ENCODE data around the gene CYP1A2. TPM values are rescaled to one million over a fixed set of nuclear protein-coding genes. Genes with fewer than 3 reads are reported as not detected.
"Not testable (repeated sequence)": the region's sequence is repeated elsewhere in the genome, so short reads cannot be mapped to it uniquely, and the experiment has no call there.

CYP1A2 gene
- total RNA-seq, 3 donors from 2014 or later: 0.08 TPM; not detected in 2

DNA sequence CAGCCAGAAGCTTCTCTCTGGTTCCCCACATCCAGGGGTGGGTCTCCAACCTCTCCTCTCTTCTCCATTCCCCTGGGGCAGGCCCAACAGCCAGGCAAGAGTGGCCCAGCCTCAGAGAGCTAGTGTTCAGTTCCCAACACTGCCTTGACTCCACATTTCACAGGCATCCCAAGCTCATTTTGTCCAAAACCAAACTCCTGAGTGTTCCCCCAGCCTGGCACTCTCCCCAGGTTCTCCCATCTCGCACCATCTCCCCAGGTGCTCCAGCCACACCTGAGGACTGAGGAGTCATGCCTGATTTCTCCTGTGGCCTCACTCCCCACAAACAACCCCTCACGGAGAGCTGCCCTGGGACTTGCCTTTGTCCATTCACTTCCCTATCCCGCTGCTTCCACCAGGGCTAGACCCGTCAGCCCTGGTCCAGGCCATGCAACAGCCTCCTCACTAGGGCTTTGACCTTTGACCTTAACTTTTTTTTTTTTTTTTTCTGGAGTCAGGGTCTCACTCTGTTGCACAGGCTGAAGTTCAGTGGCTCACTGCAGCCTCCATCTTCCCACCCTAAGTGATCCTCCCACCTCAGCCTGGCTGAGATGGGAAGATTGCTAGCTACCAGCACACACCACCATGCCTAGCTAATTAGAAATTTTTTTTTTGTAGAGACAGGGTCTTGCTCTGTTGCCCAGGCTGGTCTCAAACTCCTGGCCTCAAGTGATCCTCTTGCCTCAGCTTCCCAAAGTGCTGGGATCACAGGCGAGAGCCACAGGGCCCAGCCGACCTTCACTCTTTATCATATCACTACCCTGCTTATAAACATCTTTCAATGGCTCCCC is 29.3 kb downstream of the CYP1A2 start:
- Mint-ChIP-seq H3K36me3 (ENCODE audit: insufficient read depth) (no peaks in the 10 kb centered on the region), H3K4me1 (ENCODE audit: low read depth) (peaks cover 77% of the 10 kb centered on the region), H3K4me3 (peak overlapping the region; percentile 37), H3K9me3 (no peaks in the 10 kb centered on the region), H3K27me3 (ENCODE audit: low read depth) (no peaks in the 10 kb centered on the region)
- no peak for ATAC-seq
- DNase-seq: no peak

DNA sequence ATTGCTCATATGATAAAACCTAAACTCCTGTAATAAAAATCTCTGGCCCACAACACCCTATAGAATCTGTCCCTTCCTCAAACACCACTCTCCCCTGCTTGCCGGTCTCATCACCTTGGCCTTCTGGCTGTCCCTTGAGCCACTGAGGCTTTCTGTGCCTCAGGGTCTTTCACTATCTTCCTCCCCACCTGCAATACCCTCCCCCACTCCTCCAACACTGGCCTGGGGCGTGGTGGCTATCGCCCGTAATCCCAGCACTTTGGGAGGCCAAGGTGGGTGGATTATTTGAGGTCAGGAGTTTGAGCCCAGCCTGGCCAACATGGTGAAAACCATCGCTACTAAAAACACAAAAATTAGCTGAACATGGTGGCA is 29.9 kb downstream of the CYP1A2 start:
- Mint-ChIP-seq H3K27me3 (ENCODE audit: low read depth) (no peaks in the 10 kb centered on the region), H3K36me3 (ENCODE audit: insufficient read depth) (no peaks in the 10 kb centered on the region), H3K9me3 (no peaks in the 10 kb centered on the region), H3K4me1 (ENCODE audit: low read depth) (peaks cover 77% of the 10 kb centered on the region), H3K4me3 (peak overlapping the region; percentile 54)
- ATAC-seq: no peak
- DNase-seq: no peak

DNA sequence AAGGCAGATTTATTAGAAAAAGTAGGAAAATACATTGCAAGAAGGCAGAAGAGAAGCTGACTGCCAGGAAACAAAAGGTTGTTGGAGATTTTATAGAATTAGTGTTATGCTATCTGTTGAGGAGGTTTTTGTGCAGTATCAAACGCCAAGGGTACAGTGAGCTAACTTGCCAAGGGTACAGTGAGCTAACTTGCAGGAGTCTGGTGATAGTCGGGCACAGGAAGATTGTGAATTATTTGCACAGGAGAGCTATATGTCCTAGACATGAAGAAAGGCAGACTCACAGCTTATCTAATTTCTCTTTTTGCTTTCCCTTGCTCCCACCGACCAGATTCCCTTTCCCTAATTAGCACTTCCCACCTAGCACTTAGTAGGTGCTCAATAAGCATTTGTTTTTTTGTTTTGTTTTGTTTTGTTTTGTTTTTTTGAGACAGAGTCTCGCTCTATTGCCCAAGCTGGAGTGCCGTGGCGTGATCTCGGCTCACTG is 30.6 kb downstream of the CYP1A2 start:
- Mint-ChIP-seq H3K4me3 (peak overlapping the region; percentile 84), H3K4me1 (ENCODE audit: low read depth) (peaks cover 73% of the 10 kb centered on the region), H3K9me3 (no peaks in the 10 kb centered on the region), H3K27me3 (ENCODE audit: low read depth) (no peaks in the 10 kb centered on the region), H3K36me3 (ENCODE audit: insufficient read depth) (no peaks in the 10 kb centered on the region)
- ATAC-seq: no peak
- no peak for DNase-seq

- Mint-ChIP-seq H3K9me3 (no peaks in the 10 kb centered on the region), H3K36me3 (ENCODE audit: insufficient read depth) (peaks cover 5% of the 10 kb centered on the region), H3K27me3 (ENCODE audit: low read depth) (no peaks in the 10 kb centered on the region), H3K4me1 (ENCODE audit: low read depth) (peaks cover 77% of the 10 kb centered on the region), H3K4me3 (peak overlapping the region; percentile 84)
- ATAC-seq (peak; percentile 11 to 19), DNase-seq (peak; percentile 40)
Observed at GRCh38 chr15:74780523-74781430, 32.1 kb downstream of the CYP1A2 start.

DNA sequence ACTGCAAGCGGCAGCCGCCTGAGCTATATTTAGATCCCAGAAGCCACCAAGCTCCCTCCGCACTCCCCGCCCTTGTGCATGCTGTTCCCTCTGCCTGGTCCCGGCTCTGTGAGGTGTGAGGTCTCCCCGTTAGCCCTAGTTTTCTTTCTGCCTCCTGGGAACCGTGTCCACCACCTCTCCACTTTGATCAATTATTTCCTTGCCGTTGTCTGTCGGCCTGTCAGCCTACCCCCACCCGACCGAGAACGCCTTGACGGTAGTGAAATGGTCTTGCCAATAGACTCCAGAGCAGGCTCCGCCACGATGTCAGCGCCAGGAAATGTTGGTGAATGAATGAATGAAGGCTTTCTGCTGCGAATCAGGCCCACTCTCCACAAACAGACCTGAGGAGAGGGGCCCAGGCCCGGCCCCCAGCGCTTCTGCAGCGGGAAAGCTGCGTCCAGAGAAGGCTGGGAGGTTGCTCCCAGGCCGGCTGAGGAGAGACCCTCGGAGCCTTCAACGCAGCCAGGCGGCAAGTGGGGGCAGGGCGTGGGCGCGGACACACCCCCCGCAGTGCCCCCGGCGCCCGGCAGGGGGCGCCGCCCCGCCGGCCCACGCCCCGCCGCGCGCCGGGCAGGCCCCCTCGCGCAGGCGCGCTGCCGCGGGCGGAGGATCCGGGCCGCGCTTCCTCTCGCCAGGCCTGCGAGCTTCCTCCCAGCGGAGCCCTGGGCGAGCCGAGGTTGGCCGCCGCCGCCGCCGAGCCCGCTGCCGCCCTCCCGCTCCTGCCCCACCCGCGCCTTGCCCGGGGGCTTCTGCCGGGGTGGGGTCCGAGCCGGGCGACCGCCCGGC is 33.0 kb downstream of the CYP1A2 start, which contains the start of gene CSK:
Gene CSK (plus strand): TSS at position 650 of the 828 bp plus-strand sequence. CDS start 16,218 bp downstream, outside the sequence.
- H3K4me1 Mint-ChIP-seq (ENCODE audit: low read depth): peaks cover 74% of the 10 kb centered on the region
- DNase-seq (peak; percentile 69), ATAC-seq (peak; percentile 61 to 62)
- H3K27me3 Mint-ChIP-seq (ENCODE audit: low read depth): no peaks in the 10 kb centered on the region
- H3K9me3 Mint-ChIP-seq: no peaks in the 10 kb centered on the region
- H3K4me3 Mint-ChIP-seq: peak within 1 kb of the TSS; percentile 91
- peaks cover 8% of the 10 kb centered on the region for H3K36me3 Mint-ChIP-seq (ENCODE audit: insufficient read depth)

DNA sequence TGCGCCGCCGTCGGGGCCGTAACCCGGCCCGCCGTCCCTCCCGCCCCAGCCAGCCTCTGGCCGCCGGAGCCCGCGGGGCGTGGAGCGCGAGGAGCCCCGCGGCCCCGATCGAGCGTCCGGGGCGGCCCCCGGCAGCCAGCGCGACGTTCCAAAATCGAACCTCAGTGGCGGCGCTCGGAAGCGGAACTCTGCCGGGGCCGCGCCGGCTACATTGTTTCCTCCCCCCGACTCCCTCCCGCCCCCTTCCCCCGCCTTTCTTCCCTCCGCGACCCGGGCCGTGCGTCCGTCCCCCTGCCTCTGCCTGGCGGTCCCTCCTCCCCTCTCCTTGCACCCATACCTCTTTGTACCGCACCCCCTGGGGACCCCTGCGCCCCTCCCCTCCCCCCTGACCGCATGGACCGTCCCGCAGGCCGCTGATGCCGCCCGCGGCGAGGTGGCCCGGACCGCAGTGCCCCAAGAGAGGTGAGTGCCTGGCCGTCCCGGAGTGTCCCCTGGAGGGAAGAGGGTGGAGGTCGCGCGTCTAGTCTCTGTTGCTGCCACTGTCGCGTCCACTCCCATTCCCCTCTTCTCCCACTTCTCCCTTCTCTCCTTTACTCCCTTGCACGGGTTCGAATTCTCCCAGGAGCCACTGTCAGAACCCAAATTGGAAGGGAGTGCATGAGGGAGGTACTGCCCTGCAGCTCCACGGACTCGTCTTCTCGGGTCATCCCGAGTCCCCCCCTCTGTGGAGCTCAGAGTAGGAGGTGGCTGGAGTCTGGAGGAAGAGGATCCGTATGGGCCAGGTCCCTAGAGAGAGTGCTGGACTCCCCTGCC is 33.8 kb downstream of the CYP1A2 start:
- Mint-ChIP-seq H3K4me1 (ENCODE audit: low read depth) (peaks cover 74% of the 10 kb centered on the region), H3K36me3 (ENCODE audit: insufficient read depth) (peaks cover 8% of the 10 kb centered on the region), H3K4me3 (peak overlapping the region; percentile 91), H3K9me3 (no peaks in the 10 kb centered on the region), H3K27me3 (ENCODE audit: low read depth) (no peaks in the 10 kb centered on the region)
- DNase-seq: peak; percentile 58
- peak; percentile 38 to 39 for ATAC-seq

DNA sequence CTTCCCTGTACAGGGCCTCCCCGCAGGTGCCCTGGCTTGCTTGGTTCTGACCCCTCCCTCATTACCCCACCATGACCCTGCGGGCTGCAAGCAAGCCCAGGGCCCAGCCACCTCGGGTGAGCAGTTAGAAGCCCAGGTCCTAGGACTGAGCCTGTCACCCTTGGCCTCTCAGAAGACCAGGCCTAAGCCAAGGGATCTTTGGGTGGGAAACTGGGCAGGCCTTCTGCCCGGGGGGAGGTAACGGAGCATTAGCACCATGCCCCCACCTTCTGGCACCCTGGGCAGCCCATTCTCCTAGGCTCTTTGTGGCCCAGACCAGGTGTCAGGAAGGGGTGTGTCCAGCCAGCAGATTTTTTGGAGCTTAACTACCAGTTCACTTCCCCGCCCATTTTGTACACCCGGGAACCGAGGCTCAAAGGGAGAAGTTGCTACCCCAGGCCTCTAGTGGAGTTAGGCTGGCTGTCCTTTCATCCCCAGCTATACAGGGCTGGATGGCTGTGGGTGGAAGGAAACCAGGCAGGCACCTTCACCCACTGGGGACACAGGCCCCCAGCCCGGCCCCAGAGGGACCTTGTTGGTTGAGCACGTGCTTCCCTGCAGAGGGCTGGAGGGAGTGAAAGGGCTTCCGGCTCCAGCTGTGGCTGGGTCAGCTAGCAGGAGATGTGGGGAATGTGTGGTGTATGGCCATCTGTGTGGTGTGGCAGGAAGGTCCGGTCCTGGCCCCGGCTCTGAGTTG is 34.6 kb downstream of the CYP1A2 start:
- no peak for DNase-seq
- Mint-ChIP-seq H3K4me1 (ENCODE audit: low read depth) (peaks cover 74% of the 10 kb centered on the region), H3K4me3 (peak overlapping the region; percentile 91), H3K36me3 (ENCODE audit: insufficient read depth) (peaks cover 8% of the 10 kb centered on the region), H3K27me3 (ENCODE audit: low read depth) (no peaks in the 10 kb centered on the region), H3K9me3 (no peaks in the 10 kb centered on the region)
- no peak for ATAC-seq

DNA sequence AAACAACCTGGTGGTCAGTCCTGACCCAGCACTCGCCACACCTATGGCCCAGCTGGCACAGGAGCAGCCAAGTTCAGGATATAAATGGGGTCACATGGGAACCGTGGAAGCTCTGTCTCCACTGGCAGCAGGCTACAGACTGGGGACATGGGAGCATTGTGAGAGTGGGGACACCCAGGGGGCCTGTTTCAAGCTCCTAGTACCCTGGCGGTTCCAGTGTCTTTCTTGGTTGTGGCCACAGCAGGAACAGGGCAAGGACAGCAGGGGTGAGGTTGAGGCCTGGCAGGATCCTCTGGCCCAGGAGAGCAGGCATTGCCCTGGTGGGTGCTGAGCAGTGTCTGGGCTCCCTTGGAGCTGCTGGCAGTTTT is 35.1 kb downstream of the CYP1A2 start:
- Mint-ChIP-seq H3K36me3 (ENCODE audit: insufficient read depth) (peaks cover 8% of the 10 kb centered on the region), H3K4me3 (peak overlapping the region; percentile 91), H3K9me3 (no peaks in the 10 kb centered on the region), H3K4me1 (ENCODE audit: low read depth) (peaks cover 74% of the 10 kb centered on the region), H3K27me3 (ENCODE audit: low read depth) (no peaks in the 10 kb centered on the region)
- ATAC-seq (no peak), DNase-seq (no peak)

- Mint-ChIP-seq H3K27me3 (ENCODE audit: low read depth) (no peaks in the 10 kb centered on the region), H3K4me3 (peak overlapping the region; percentile 91), H3K4me1 (ENCODE audit: low read depth) (peaks cover 74% of the 10 kb centered on the region), H3K9me3 (no peaks in the 10 kb centered on the region), H3K36me3 (ENCODE audit: insufficient read depth) (peaks cover 9% of the 10 kb centered on the region)
- no peak for ATAC-seq
- no peak for DNase-seq
Observed at GRCh38 chr15:74784426-74785193, 36.0 kb downstream of the CYP1A2 start.

- ATAC-seq: no peak
- Mint-ChIP-seq H3K4me1 (ENCODE audit: low read depth) (peaks cover 74% of the 10 kb centered on the region), H3K9me3 (no peaks in the 10 kb centered on the region), H3K27me3 (ENCODE audit: low read depth) (no peaks in the 10 kb centered on the region), H3K36me3 (ENCODE audit: insufficient read depth) (peaks cover 11% of the 10 kb centered on the region), H3K4me3 (peak overlapping the region; percentile 91)
- DNase-seq: no peak
Observed at GRCh38 chr15:74785194-74786032, 36.8 kb downstream of the CYP1A2 start.

- H3K9me3 Mint-ChIP-seq; H3K27me3 Mint-ChIP-seq (ENCODE audit: low read depth); ATAC-seq; DNase-seq: not testable (repeated sequence)
- Mint-ChIP-seq H3K36me3 (ENCODE audit: insufficient read depth) (peaks cover 15% of the 10 kb centered on the region), H3K4me1 (ENCODE audit: low read depth) (peaks cover 73% of the 10 kb centered on the region), H3K4me3 (peak overlapping the region; percentile 91)
Observed at GRCh38 chr15:74786081-74786480, 37.4 kb downstream of the CYP1A2 start.
